G401.6 (cell line): Measurements from ENCODE around the gene ITGA11.

Experiments
- FAIRE-seq: peaks from 2 replicates; lab custom pipeline; 2012; peaks lifted over from hg19 to GRCh38; lab: Jason Lieb, UNC

The ITGA11 gene, protein sequence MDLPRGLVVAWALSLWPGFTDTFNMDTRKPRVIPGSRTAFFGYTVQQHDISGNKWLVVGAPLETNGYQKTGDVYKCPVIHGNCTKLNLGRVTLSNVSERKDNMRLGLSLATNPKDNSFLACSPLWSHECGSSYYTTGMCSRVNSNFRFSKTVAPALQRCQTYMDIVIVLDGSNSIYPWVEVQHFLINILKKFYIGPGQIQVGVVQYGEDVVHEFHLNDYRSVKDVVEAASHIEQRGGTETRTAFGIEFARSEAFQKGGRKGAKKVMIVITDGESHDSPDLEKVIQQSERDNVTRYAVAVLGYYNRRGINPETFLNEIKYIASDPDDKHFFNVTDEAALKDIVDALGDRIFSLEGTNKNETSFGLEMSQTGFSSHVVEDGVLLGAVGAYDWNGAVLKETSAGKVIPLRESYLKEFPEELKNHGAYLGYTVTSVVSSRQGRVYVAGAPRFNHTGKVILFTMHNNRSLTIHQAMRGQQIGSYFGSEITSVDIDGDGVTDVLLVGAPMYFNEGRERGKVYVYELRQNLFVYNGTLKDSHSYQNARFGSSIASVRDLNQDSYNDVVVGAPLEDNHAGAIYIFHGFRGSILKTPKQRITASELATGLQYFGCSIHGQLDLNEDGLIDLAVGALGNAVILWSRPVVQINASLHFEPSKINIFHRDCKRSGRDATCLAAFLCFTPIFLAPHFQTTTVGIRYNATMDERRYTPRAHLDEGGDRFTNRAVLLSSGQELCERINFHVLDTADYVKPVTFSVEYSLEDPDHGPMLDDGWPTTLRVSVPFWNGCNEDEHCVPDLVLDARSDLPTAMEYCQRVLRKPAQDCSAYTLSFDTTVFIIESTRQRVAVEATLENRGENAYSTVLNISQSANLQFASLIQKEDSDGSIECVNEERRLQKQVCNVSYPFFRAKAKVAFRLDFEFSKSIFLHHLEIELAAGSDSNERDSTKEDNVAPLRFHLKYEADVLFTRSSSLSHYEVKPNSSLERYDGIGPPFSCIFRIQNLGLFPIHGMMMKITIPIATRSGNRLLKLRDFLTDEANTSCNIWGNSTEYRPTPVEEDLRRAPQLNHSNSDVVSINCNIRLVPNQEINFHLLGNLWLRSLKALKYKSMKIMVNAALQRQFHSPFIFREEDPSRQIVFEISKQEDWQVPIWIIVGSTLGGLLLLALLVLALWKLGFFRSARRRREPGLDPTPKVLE

DNA sequence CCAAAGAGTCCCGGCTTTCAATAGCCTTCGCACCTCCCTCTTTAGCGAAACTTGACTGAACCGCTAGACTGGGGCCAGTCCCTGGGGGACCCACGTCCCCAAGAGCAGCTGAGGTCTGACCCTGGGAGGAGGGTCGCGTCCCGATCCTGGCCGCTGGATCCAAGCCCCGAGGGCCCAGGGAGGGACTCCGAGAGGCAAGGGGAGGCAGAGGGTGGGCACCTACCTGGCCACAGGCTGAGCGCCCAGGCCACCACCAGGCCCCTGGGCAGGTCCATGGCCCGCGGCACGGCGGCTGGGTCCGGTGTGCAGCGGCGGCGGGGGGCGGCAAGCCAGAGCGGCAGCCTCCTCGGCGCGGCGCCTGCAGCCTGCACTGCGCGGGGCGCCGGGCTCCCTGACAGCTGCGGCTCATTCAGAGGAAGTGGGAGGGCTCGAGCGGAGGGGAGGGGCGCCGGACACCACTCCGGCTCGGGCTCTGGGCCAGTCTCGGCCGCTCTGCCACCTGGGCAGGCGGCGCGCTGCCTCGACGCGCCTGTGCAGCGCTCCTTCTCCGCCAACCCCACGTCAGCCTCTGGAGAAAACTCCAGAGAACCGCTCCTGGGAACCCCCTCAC is at the start of gene ITGA11:
TSS of gene ITGA11 (minus strand) at position 372 of the 610 bp plus-strand sequence. CDS start at position 275, 97 bp downstream.
- no peak for FAIRE-seq

DNA sequence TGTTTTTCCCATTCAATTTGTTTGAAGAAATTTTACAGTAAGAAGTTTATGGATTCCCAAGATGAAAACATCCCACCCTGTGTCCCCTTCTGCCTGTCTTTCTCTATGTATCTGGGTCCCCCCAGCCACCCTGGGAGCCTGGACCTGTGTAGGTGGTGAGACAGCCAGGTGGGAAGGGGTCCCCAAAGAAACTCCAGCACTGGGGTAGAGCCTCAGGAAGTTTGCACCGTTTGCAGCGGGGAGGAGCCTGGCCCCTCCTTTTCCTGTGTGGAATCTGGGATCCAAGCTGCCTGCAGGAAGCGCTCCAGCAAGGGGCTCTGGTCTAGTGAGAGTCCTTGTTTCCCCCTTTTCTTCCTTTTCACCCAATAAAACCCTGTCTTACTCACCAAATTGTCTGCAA is 49.4 kb upstream of the ITGA11 start:
- no peak for FAIRE-seq

DNA sequence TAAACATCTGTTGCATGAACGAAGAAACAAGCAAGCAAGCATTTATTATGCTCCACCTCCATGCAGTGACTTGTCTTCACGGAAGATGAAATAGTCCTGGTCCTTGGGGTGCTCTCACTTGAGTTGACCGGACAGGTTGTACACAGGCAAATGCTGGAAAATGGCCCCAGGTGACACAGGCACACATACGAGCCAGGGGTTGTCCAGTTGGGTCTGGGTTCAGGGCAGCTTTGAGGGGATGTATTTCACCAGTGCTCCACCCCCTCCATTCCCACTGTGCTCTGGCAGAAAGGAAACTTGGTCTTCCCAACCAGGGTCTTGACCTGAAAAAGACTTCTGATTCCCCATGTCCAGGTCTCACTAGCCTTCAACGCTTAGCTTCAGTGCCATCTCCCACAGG is 48.3 kb upstream of the ITGA11 start:
- FAIRE-seq = no peak

DNA sequence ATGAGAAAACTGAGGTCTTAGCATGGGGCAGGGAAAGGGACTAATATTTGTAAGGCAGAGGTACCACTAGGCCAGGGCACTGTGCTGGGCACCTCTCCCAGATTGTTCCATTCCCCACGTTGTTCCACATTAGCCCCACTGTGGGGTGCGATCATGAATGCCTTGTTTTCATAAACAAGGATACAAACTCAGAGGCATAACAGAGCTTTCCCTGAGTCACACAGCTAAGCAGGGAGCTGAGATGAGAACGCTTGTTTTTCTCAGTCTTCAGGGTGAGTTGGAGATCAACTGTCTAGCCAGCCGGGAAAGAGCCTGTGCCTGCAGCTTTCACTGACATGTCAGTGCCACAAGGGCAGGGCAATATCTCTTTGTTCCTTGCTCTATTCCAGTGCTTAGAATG is 47.9 kb upstream of the ITGA11 start:
- no peak for FAIRE-seq

DNA sequence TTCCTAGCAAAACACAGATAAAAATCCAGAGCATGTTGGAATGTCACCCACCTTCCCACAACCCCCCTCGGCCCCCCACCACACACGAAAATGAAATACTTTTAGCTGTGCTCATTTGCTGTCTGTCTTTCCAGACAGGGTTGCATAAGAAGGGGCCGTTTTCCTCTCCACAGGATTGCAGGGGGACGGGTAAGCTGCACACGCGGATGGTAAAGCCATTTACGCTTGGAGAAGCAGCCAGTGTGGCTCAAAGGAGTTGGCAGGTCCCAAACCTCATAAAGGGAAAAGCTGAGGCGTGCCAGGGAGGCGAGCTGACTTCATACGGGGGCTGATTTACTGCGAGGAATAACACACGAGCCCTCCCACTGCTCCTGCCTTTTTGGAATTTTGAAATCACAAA is 47.4 kb upstream of the ITGA11 start:
- FAIRE-seq = no peak

DNA sequence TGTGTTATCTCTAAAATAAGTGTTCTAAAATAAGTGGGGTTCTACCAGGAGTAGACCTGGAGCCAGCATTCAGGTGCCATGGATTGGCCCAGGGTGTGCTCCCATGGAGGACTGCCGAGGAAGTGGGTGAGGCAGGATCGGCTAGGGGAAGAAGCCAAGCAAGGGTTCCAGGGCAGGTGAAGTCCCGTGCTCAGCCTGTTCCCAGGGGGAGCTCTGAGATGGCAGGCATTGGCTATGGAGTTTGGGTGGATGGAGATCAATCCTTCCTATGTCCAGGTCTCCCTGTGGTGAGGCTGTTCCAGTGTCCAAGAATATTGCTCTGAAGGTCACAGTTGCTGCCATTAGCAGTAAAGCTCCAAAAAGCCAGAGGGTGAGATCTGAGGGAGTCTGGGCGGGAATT is 46.9 kb upstream of the ITGA11 start:
- no peak for FAIRE-seq

DNA sequence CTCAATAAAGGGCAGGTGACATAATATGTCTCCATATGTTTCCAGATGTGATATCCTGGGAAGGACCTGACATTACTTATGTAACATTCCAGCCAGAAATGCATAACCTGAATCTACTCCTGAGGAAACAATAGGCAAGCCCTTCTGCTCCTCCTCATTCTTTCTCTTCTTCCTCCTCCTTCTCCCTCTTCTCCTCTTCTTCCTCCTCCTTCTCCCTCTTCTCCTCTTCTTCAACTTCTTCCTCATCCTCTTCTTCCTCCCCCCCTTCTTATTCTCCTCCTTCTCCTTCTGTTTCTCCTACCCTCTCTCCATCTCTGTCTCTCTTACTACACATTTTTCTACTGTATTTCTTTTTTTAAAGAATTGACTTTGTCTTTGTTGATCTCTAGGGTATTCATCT is 43.5 kb upstream of the ITGA11 start:
- no peak for FAIRE-seq

DNA sequence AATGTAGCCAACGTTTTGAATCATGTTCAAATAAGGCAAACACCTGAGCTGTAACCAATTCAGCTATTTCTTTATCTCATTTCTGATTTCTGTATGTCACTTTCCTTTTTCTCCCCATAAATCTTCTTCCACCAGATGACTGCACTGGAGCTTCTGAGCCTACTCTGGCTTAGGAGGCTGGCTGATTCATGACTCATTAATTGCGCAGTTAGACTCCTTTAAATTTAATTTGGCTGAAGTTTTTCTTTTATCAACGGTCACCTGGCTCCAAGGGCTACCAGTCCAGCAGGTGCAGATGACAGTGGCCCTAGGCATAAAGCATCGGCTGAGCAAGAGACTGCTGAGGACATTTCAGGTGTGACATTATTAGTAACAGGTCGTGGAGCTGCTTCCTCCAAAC is 39.6 kb upstream of the ITGA11 start:
- no peak for FAIRE-seq

DNA sequence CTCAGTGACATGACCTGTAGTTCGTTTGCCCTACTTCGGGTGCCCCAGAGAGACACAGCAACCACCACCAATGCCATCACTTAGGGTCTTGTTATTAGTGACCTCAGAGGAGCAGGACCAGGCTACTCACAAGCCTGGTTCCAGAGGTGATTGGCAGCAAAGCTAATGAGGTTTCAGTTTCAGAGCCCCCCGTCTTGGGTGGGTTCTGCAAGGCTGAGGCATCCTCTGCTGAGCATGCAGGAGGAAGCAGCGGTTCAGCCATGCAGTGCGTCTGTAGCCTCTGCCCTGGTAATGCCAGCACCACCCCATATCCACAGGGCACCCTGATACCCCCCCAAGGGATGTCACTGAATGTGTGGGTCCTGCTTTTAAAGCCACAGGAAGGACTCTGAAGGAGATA is 39.0 kb upstream of the ITGA11 start:
- FAIRE-seq = no peak

DNA sequence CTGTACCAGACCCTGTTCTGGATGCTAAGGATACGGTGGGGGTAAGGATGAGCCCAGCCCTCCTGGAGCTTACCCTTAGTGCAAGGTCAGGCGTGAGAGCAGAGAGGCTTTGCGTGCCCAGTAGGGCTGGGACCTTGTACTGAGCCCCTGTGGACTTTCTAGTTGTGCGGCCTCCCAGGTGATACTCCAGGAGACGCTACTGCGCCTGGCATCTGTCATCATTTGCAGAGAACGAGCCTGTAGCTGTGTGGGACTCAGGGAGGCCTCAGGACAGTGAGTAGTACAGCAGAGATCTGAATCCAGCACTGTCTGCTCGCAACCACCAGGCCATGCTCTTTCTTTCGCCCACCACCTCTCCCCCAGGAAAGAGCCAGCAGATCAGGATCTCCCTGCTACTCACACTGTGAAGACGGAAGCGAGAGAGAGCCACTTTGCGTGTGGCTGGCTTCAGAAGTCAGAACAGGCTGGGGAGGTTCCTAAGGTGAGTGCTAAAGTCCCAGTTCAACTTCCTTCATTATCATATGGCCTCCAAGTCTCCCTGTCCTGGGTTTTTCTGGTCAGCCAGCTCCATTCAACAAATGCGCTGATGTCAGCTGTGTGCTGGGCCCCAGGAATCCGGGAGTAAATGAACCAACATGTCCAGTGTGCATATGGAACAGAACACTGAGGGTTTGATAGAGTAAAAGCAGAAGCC is 38.2 kb upstream of the ITGA11 start:
- no peak for FAIRE-seq

DNA sequence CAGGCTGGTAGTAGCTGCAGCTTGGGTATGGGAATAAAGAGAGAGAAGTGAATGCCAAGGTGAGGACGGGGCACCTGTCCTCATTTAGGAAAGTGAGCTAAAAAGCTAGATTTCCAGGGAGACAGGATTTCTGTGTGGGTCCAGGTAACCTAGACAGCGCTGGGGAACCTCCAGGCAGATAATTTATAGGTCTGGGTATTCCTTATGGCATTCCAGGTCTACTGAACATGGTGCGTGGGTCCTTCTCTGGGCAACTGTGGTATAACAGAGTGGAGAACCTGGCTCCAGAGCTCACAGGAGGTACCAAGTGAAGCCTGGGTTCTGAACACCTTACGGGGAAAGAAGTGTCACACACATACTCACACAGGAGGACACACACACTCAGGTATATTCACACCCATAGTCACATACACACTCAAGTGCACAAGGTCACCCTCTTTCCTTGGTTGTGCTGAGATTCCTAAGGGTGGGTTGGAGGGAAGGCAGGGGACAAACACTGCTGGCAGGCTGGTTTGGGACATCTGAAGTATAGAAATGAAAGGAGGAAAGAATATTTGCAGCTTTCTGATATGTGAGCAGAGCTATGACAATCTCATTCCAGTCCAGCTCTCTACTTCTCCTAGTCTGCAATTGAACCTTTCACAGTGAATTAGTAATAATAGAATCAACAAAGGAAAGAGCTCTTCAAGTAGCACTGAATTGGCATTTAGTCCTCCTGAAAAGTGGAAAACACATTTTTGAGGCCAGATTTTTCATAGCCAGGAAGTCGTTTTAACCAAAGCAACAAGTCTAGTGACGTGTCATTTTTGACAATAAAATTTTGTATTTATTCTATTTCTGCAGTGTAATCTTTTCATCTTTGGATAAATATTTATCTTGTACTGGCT is 37.4 kb upstream of the ITGA11 start:
- no peak for FAIRE-seq

DNA sequence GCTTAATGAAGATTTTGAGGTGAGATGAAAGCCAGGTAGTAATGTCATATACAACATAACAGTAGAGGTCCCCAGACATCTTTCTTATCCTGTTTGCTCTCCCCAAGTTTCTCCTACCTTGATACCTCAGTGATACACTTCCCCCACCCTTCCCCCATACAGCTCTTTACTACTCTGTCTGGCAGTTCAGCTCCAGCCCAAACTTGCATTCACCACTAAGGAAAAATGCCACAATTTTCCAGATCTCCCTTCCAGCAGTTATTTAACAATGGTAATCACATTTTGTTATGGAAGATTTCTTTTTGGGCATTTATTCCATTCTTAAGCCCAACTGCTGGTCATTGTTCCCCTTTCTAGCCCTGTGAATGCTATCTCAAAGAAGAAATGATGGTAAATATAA is 34.9 kb upstream of the ITGA11 start:
- no peak for FAIRE-seq

DNA sequence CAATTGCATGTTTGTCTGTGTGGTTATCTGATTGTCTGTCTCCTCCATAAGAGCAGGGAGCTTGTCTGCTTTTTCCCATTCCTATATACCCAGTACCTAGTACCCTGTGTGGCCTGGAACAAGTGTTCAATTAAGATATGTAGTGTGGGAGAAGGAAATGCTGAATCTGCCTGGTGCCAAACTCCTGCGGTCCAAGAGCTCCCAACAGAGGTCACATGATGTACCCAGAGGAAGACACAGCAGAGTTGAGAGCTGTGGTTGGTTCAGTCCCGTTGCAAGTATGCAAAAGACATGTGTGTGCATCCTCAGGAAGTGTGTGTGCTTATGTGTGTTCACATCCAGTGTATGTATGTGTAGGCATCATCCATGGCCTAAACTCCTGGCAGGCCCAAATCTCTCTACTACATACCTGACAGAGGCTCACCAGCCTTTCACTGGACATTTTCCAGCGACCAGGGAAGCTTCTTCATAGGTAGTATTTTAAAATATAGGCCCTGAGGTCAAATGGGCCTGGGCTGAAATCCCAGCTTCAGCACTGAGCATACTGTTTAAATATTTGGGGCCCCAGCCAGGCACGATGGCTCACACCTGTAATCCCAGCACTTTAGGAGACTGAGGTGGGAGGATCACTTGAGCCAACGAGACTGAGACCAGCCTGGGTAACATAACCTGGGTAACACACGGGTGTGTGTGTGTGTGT is 34.0 kb upstream of the ITGA11 start:
- FAIRE-seq = no peak

DNA sequence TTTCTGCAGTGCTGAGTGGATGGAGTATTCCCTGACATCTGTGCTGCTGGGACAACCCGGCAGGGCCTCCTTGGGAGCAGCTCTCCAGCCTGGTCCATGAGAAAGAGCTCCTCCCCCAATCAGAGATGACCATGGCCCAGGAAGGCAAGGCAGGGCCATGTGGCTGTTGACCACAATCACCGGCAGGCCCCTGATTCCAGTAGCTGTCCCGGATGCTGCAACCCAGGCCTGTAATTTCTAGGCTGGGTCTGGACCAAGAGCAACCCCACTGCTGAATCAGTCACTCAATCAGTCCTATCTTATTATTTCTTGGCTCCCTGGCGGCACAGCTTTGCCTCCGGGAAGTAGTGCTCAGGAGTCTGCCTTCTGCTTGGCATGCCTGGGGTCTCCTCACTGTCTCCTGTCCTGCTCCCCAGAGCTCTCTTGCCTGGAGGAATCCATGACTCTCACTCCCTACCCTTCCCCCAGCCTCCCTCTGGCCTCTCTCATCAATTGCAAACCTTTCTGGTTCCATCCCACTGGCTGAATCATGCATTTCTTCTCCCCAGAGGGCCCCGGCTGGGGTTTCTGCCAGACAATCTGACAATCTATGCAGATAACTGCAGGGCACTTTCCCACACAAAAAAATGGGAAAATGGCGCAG is 32.6 kb upstream of the ITGA11 start:
- no peak for FAIRE-seq

DNA sequence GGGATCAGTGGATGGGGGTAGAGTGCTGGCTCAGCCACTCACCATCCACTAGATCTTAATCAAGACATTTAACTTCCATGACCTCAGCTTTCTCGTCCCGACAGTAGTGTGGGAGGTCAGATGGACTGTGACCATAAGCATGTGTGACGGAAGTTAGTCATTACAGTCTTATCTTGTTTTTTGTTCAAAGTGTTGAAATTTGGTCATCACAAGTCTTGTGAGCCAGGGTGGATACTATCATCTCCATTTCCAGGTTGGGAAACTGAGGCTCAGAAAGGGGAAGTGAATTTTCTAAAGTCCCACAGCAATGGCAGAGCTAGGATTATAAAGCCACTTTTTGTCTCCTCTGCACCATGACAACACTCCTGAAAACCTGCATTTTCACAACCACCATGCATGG is 32.0 kb upstream of the ITGA11 start:
- no peak for FAIRE-seq

DNA sequence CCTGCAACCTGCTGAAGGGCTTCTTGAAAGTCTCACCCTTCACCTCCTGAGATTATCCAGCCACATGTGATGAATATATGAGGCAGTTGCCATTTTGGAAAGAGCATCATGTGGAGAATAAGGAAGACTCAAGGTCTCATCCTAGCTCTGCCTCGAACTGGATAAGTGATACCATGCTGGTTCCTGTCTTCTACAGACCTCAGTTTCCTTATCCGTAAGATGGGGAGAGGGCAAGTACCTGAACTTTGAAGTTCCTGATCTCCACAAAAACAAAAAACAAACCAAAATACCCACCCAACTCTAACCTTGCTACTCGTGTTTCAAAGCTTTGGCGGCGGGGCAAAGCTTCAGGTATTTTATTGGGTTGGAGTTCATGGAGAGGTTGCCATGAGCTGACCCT is 31.5 kb upstream of the ITGA11 start:
- FAIRE-seq = no peak

DNA sequence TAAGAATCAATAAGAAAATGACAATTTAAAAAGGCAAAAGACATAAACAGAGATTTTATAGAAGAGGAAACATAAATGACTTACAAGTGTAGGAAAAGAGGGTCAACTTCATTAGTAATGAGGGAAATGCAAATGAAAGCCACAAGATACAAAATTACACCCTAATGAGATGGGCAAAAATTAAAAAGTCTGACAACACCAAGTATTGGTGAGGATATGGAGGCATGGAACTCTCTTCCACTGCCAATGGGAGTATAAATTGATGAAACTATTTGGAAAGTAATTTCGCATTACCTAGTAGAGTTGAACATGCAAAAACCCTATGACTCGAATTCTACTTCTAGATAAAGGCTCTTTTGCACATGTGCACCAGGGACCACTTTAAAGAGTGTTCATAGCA is 28.2 kb upstream of the ITGA11 start:
- FAIRE-seq = no peak

DNA sequence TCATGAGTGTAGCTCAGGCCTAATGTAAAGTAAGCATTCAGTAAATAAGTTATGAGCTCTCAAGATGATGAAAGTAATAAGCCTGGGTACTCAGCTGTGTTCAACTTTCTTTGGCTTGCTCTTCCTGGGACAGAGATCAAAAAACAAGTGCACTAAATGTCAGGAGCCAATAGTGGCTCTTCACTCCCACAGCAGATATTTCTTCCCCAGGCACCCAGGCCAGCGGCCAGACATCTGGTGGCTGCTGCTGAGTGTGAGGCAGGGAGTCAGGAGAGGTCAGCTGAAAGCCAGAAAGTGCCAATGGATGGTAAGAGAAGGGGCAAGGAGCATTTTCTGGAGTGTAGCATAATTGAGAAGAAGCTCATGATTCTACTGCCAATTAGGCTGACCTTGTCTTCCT is 18.2 kb upstream of the ITGA11 start:
- FAIRE-seq = no peak

DNA sequence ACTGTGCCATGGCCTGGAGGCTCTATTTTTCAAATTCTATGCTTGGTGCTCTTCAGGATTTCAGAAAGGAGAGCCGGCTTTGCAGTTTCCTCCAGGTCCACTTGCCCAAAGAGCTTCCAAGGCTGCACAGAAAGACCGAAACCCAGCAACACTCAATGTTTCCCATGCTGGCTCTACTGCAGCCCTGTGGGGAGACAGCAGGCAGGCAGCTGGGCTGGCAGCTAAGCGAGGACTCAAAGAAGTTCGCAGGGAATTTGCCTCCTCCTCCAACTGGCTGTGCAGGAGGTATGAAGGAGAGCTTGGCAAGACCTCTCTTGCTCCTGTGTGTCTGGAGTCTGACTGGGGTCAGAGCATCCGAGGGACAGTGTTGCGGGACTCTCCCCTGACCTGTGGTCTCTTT is 17.4 kb upstream of the ITGA11 start:
- no peak for FAIRE-seq
